ENCODE measurements around the gene RANBP1. TPM values are rescaled to one million over a fixed set of nuclear protein-coding genes. Genes with fewer than 3 reads are reported as not detected.

RANBP1 gene
- total and polyA plus RNA-seq, 9 of the 15 experiments (the other 6 are each of a cell fraction or from before 2014, with no cell fraction given), result 162 to 2,891 (median 1,289) TPM

- TF ChIP-seq ZBTB11 (CRISPR knock-in tag; IDR thresholded peaks at IDR 0.05) (peak in 1 of 3 experiments; percentile 55; a peak in 1 of 6 replicates), SLC30A9 (CRISPR knock-in tag; IDR thresholded peaks at IDR 0.05) (no peak), MAX (CRISPR knock-in tag; IDR thresholded peaks at IDR 0.05) (peak; percentile 56; the same call in 1 of the 2 replicates), FOXO4 (CRISPR knock-in tag; IDR thresholded peaks at IDR 0.05) (0 out of 2 replicates have a peak, but pooled peaks have one; percentile 28), CEBPB (tag; IDR thresholded peaks at IDR 0.05) (no peak), ZKSCAN1 (IDR thresholded peaks at IDR 0.05; ENCODE audit: low read depth, low read length) (0 out of 2 replicates have a peak, but pooled peaks have one; percentile 58), RAD21 (CRISPR knock-in tag; conservative IDR thresholded peaks at IDR 0.05 in 1 of 2, IDR thresholded peaks at IDR 0.05 in 1 of 2) (peak; percentile 100), ZSCAN29 (IDR thresholded peaks at IDR 0.05) (no peak), PRDM10 (IDR thresholded peaks at IDR 0.05; ENCODE audit: partially characterized antibody) (no peak), ZNF57 (CRISPR knock-in tag; IDR thresholded peaks at IDR 0.05) (peak; percentile 90; the same call in 1 of the 2 replicates), TAF15 (IDR thresholded peaks at IDR 0.05; ENCODE audit: low read depth, low read length) (peak; percentile 87)
Measured at GRCh38 chr22:20156611-20157429, 40.9 kb downstream of the RANBP1 start (continued).

All from K562 (cell line).